Skeletal muscle satellite cell (primary cell): Measurements from ENCODE around the gene AKR7A2.
"Not testable (repeated sequence)": the region's sequence is repeated elsewhere in the genome, so short reads cannot be mapped to it uniquely, and the experiment has no call there.

ENCODE experiments used
- H3K27me3 ChIP-seq: 2 replicates; pipeline ENCODE4 v1.7.0; 2013; ENCODE audit warnings: low read length; ENCODE audit not compliant: control insufficient read depth, insufficient read depth
- H3K36me3 ChIP-seq: 2 replicates; pipeline ENCODE4 v1.7.0; 2013; ENCODE audit warnings: mild to moderate bottlenecking, control low read depth, low read length; ENCODE audit not compliant: insufficient read depth
- H3K4me1 ChIP-seq: 2 replicates; pipeline ENCODE4 v1.7.0; 2013; ENCODE audit warnings: low read length; ENCODE audit not compliant: control insufficient read depth, insufficient read depth
- H3K4me2 ChIP-seq: 2 replicates; pipeline ENCODE4 v1.7.0; 2013; ENCODE audit warnings: mild to moderate bottlenecking, low read length
- H3K4me3 ChIP-seq: 2 replicates; pipeline ENCODE4 v1.7.0; 2013; ENCODE audit warnings: low read length
- H3K9ac ChIP-seq: 2 replicates; pipeline ENCODE4 v1.7.0; 2013; ENCODE audit warnings: mild to moderate bottlenecking, low read depth, low read length, moderate library complexity
- H3K9me3 ChIP-seq: replicated peaks from 2 replicates; pipeline ENCODE4 v1.7.0; 2013; ENCODE audit warnings: mild to moderate bottlenecking, control low read depth, low read length

Gene AKR7A2

DNA sequence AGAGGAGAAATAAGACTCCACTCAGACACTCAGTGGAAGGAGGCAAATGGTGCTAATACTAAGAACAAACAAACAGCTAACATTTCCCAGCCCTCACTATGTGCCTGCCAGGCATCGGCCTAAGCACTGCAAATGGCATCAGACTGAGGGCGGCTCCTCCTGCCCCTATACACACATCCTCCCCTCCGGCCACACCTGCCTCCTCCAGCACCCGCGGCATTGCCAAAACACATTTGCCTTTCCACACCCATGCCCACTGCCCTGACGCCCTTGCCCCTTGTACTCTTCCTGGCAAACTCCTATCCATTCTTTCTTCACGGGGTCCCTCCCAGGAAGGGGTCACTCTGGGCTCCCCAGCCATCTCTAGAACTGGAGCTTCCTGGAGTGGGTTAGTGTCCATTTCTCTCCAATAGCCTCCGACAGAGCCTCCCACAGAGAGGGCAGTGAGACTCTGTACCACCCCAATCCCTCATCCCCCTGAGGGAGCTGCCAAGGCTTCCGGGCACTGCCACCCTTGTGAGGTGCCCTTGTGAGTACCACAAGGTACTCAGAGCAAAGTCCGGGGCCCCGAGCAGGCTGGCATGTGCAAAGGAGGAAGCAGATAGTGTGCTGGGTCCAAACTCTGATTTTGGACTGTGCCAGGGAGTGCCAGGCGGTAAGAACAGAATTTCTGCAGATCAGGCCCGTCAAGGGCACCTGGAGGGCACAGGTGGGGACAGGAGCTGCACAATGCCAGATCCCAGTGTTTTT lies 24.3 kb downstream of the AKR7A2 start:
- no peak overlapping the region for H3K4me2 ChIP-seq
- no peaks in the 10 kb centered on the region for H3K27me3 ChIP-seq
- H3K9ac ChIP-seq: no peak overlapping the region
- no peaks in the 10 kb centered on the region for H3K9me3 ChIP-seq
- peaks cover 7% of the 10 kb centered on the region for H3K4me1 ChIP-seq
- no peak overlapping the region for H3K4me3 ChIP-seq
- H3K36me3 ChIP-seq: no peaks in the 10 kb centered on the region

GRCh38 chr1:19285807-19286206 lies 26.1 kb downstream of the AKR7A2 start:
- H3K27me3 ChIP-seq, H3K4me2 ChIP-seq, H3K9ac ChIP-seq, H3K4me1 ChIP-seq, H3K4me3 ChIP-seq, H3K9me3 ChIP-seq, H3K36me3 ChIP-seq: not testable (repeated sequence)

DNA sequence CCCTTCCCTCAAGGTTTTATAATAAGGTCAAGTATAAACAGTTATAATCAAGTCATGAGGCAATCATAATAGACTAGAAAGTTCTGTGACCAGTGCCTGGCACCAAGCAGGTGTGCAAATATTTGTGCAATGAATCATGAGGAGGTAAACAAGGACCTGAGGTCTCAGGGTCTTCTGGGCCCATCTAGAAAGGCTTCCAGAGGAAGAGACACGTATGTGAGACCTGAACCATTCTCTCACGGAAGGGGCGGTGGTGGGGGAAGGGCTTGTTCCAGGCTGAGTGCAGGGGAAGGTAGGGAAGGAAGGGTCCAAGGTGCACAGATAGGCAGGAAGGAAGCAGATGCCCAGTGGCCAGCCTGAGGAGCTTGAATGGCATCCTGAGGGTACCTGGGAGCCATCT lies 26.6 kb downstream of the AKR7A2 start:
- H3K4me2 ChIP-seq, H3K9ac ChIP-seq, H3K9me3 ChIP-seq, H3K27me3 ChIP-seq, H3K4me3 ChIP-seq, H3K36me3 ChIP-seq, H3K4me1 ChIP-seq: not testable (repeated sequence)

- H3K27me3 ChIP-seq: no peaks in the 10 kb centered on the region
- no peaks in the 10 kb centered on the region for H3K9me3 ChIP-seq
- H3K9ac ChIP-seq: no peak overlapping the region
- H3K4me2 ChIP-seq: no peak overlapping the region
- H3K4me3 ChIP-seq: no peak overlapping the region
- H3K36me3 ChIP-seq: no peaks in the 10 kb centered on the region
- peaks cover 7% of the 10 kb centered on the region for H3K4me1 ChIP-seq
These were observed 27.1 kb downstream of the AKR7A2 start for GRCh38 chr1:19284881-19285280.

GRCh38 chr1:19283891-19284290 lies 28.1 kb downstream of the AKR7A2 start:
- Histone ChIP-seq H3K4me1 (peaks cover 3% of the 10 kb centered on the region), H3K4me2 (no peak overlapping the region), H3K9me3 (no peaks in the 10 kb centered on the region), H3K27me3 (no peaks in the 10 kb centered on the region), H3K36me3 (no peaks in the 10 kb centered on the region), H3K9ac (no peak overlapping the region), H3K4me3 (no peak overlapping the region)

DNA sequence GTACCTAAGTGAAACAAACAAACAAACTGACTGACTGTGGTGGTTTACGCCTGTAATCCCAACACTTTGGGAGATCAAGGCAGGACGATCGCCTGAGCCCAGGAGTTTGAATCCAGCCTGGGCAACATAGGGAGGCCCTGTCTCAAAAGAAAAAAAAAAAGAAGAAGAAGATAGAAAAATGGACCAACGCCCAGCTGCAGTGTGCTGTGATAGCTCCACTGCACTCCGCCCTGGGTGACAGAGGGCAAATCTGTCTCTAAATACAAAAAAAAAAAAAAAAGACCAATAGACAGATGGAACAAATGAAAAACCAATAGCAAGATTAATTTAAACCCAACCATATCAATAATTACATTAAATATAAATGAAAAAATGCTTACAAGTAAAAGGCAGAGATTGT lies 37.3 kb downstream of the AKR7A2 start:
- no peaks in the 10 kb centered on the region for H3K36me3 ChIP-seq
- H3K9ac ChIP-seq: no peak overlapping the region
- no peaks in the 10 kb centered on the region for H3K9me3 ChIP-seq
- H3K27me3 ChIP-seq: no peaks in the 10 kb centered on the region
- H3K4me1 ChIP-seq: no peaks in the 10 kb centered on the region
- H3K4me3 ChIP-seq: no peak overlapping the region
- H3K4me2 ChIP-seq: no peak overlapping the region

DNA sequence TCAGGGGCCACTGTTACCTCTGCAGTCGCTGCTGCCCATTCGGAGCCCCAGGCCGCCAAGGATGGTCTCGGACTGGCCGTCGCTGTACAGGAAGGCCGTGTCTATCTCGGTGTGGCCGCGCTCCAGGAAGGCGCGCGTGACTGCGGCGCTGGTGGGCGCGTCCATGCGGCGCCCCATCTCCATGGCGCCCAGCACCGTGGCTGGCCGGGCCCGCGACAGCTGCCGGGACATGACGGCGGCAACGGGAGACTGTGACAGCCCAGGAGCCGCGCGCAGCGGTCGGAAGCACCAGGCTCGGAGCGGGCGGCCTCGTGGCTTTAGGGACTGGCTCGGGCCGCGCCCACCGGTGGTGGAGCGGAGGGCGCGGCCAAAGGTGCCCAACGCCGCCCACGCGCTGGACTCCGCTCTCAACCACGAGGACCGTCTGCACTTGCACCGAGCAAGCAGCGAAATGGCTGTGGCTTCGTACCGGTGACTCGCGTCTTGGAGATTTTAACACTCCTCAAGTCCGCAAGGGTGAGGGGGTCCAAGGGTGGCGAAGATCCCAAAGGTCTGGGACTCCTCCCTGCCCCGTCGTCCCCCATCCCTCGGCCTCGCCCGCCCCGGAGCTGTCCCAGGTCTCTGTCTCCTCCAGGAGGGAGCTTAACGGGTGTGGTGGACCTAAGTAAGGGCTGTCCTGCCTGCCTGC lies 38.0 kb downstream of the AKR7A2 start:
- not testable (repeated sequence) for H3K9ac ChIP-seq, H3K9me3 ChIP-seq, H3K27me3 ChIP-seq, H3K36me3 ChIP-seq, H3K4me1 ChIP-seq
- H3K4me3 ChIP-seq: peak overlapping the region; percentile 34
- peak overlapping the region; percentile 63 for H3K4me2 ChIP-seq

- Histone ChIP-seq H3K4me3 (no peak overlapping the region), H3K36me3 (no peaks in the 10 kb centered on the region)
These were observed 38.7 kb downstream of the AKR7A2 start for GRCh38 chr1:19273106-19273843.

GRCh38 chr1:19272064-19272463 lies 39.9 kb downstream of the AKR7A2 start:
- Histone ChIP-seq H3K27me3 (no peaks in the 10 kb centered on the region), H3K4me1 (no peaks in the 10 kb centered on the region), H3K36me3 (no peaks in the 10 kb centered on the region), H3K9ac (no peak overlapping the region), H3K4me2 (no peak overlapping the region), H3K4me3 (no peak overlapping the region), H3K9me3 (no peaks in the 10 kb centered on the region)

More at GRCh38 chr1:19273106-19273843, 38.7 kb downstream of the AKR7A2 start:
- Histone ChIP-seq H3K9me3 (no peaks in the 10 kb centered on the region), H3K27me3 (no peaks in the 10 kb centered on the region), H3K4me1 (no peaks in the 10 kb centered on the region), H3K4me2 (peak overlapping the region; percentile 63), H3K9ac (no peak overlapping the region)

- H3K9me3 ChIP-seq, H3K9ac ChIP-seq, H3K4me1 ChIP-seq, H3K4me2 ChIP-seq, H3K4me3 ChIP-seq, H3K27me3 ChIP-seq, H3K36me3 ChIP-seq: not testable (repeated sequence)
These were observed 41.6 kb downstream of the AKR7A2 start for GRCh38 chr1:19270343-19270730.

DNA sequence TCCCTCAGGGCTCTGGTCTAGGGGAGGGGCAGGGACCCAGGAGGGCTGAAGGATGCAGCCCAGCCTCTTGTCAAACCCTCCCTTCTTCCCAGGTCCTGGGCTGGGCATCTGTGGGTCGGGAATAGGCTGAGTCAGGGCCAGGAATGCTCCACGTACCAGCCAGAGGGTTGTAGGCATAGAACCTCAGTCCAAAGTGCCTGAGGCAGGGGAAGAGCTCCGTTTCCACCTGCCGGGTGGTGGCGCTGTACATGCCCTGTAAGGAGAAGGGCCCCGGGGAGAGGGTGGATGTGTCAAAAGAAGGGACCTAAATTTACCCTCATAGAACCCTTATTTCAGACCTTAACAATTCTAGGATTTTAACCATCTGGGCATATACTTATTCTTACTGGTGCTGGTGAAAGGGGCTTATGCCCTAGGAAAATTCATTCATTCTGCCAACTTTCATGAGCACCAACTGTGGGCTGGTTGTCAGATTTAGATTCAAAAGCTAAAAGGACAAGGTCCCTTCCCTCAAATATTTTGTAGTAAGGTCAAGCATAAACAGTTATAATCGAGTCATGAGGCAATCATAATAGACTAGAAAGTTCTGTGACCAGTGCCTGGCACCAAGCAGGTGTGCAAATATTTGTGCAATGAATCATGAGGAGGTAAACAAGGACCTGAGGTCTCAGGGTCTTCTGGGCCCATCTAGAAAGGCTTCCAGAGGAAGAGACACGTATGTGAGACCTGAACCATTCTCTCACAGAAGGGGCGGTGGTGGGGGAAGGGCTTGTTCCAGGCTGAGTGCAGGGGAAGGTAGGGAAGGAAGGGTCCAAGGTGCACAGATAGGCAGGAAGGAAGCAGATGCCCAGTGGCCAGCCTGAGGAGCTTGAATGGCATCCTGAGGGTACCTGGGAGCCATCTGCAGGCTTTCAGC lies 42.3 kb downstream of the AKR7A2 start:
- H3K9me3 ChIP-seq, H3K36me3 ChIP-seq, H3K4me1 ChIP-seq, H3K4me2 ChIP-seq, H3K9ac ChIP-seq, H3K4me3 ChIP-seq, H3K27me3 ChIP-seq: not testable (repeated sequence)
